Thoracic aorta (tissue), 2 donors: Measurements from ENCODE around the gene PHC2. TPM values are rescaled to one million over a fixed set of nuclear protein-coding genes. Genes with fewer than 3 reads are reported as not detected.

ENCODE experiments used
- ATAC-seq: fragments of 150-250 bp; one replicate; pipeline ENCODE4 v1.8.0; 2017; ENCODE audit warnings: low read depth; ENCODE audit not compliant: insufficient number of reproducible peaks, low FRiP score
- DNase-seq: peaks from one replicate; pipeline ENCODE4 v3.0.0-alpha.2; 2020; ENCODE audit warnings: low spot score
- H3K27ac ChIP-seq, 2 donors: fragments of 200-600 bp; sonication (generic); 1 replicate in 1 of 2; 2 replicates in 1 of 2; pipeline ENCODE4 v1.5.1; 2016; ENCODE audit warnings: mild to moderate bottlenecking in 2 of 2, moderate library complexity in 2 of 2
- H3K27me3 ChIP-seq: fragments of 200-600 bp; sonication (generic); replicated peaks from 2 replicates; pipeline ENCODE4 v1.6.0; 2016; ENCODE audit warnings: mild to moderate bottlenecking; ENCODE audit not compliant: insufficient read depth
- H3K36me3 ChIP-seq: fragments of 200-600 bp; sonication (generic); one replicate; pipeline ENCODE4 v1.5.1; 2016
- H3K4me1 ChIP-seq, 2 donors: fragments of 200-600 bp; sonication (generic); 1 replicate in 1 of 2; 2 replicates in 1 of 2; pipeline versions ENCODE4 v1.5.1 to v1.6.0; 2016; ENCODE audit warnings: low read depth in 2 of 2, mild to moderate bottlenecking in 1 of 2; ENCODE audit not compliant: control insufficient read depth in 1 of 2
- H3K4me3 ChIP-seq: fragments of 200-600 bp; sonication (generic); 2 replicates; pipeline ENCODE4 v1.5.1; 2016; ENCODE audit warnings: mild to moderate bottlenecking
- H3K9me3 ChIP-seq: fragments of 200-600 bp; sonication (generic); 2 replicates; pipeline ENCODE4 v1.5.1; 2016
- CTCF ChIP-seq: fragments of 200-600 bp; sonication (generic); IDR thresholded peaks from one replicate; pipeline ENCODE4 v1.5.1; 2019; ENCODE audit warnings: antibody characterized with exemption
- total RNA-seq, 2 donors: library from RNA; depleted of rRNA; stranded (reverse); fragments of >200 nt; gene quantifications; one replicate each; pipeline versions ENCODE4 v1.1.0 to v1.2.3, GENCODE V29; 2016

Gene PHC2
- total RNA-seq, 2 donors from 2014 or later, result 174 to 238 TPM

DNA sequence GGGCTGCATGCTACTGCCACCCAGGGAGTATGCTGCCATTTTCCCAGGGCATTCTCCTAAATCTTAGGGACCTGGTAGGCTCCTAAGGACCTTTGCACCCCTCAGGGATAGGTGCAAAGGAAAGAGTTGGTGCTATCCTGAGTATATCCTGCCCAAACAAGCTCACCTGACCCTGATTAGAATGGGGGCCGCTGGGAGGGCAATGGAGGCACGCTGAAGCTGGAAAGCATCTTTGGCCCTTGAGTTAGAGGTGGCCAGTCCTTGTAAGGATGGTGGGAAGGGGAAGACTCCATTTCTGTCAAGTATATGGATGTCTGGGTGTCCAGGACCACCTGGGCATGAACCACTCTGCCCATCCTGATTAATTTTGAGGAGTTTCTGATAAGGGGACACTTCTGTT lies 61.1 kb downstream of the PHC2 start:
- TF ChIP-seq CTCF, result no peak
- peaks cover 25 to 32% of the 10 kb centered on the region in 2 donors for H3K4me1 ChIP-seq
- no peaks in the 10 kb centered on the region for H3K27me3 ChIP-seq
- ATAC-seq (no peak), DNase-seq (no peak)
- H3K9me3 ChIP-seq, result no peaks in the 10 kb centered on the region
- no peak overlapping the region for H3K27ac ChIP-seq
- peaks cover 16% of the 10 kb centered on the region for H3K36me3 ChIP-seq
- no peak overlapping the region for H3K4me3 ChIP-seq

- Histone ChIP-seq H3K36me3 (peaks cover 15% of the 10 kb centered on the region), H3K27ac (no peak overlapping the region), H3K27me3 (no peaks in the 10 kb centered on the region), H3K4me3 (no peak overlapping the region), H3K4me1 (peaks cover 30 to 39% of the 10 kb centered on the region in 2 donors), H3K9me3 (no peaks in the 10 kb centered on the region)
- DNase-seq (no peak), ATAC-seq (no peak)
- TF ChIP-seq CTCF, result no peak
Observed at GRCh38 chr1:33369081-33369480, 61.8 kb downstream of the PHC2 start.

GRCh38 chr1:33368431-33368830 lies 62.5 kb downstream of the PHC2 start:
- no peak for ATAC-seq
- peaks cover 36 to 45% of the 10 kb centered on the region in 2 donors for H3K4me1 ChIP-seq
- H3K27ac ChIP-seq, result no peak overlapping the region

DNA sequence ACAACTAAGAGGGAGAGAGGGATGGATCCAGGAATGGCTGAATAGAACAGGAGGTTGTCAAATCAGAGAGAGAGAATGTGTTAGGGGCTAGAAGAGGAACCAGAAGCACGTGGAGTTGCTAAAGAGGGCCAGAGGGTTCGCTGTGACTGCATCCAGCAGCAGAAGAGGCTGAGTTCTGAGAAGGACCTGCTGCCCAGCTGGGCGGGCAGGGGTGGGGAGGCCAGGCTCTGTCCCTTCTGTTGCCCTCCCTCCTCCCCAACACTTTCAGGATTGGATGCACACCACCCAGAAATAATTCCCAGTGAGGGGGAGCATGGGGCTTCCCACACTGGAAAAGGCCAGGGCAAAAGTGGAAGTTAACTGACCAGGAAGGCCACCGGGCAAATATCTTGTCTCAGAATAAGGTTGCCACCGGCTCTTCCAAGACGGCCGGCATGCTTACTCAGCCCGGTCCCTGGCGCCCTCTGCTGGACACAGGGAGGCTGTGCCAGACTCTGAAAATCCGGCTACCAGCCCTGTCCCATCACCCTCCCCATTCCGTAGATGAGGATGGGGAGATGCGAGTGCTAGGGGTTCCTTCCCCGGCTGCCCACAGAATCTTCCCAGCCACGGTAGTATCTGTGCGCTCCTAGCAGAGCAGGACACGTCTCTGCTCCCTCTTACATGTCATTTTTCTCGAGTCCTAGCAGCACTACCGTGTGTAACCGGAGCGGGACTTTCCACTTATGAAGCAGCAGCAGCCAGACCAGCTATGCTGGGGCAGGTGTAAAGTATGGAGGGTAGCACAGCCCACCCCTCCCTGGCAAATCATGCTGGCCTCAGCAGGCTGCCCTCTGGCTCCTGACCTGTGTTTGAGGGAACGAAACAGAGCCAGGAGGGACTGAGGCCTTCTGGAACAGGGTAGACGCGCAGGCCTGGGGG lies 63.1 kb downstream of the PHC2 start:
- DNase-seq (no peak), ATAC-seq (no peak)
- Histone ChIP-seq H3K4me1 (peaks cover 39 to 52% of the 10 kb centered on the region in 2 donors), H3K27ac (peak overlapping the region; percentile 91 to 93), H3K9me3 (no peaks in the 10 kb centered on the region), H3K4me3 (peak overlapping the region; percentile 29), H3K27me3 (no peaks in the 10 kb centered on the region), H3K36me3 (peaks cover 8% of the 10 kb centered on the region)
- TF ChIP-seq CTCF, result peak; percentile 97

More at GRCh38 chr1:33368431-33368830, 62.5 kb downstream of the PHC2 start:
- Histone ChIP-seq H3K4me3 (no peak overlapping the region), H3K36me3 (peaks cover 8% of the 10 kb centered on the region), H3K9me3 (no peaks in the 10 kb centered on the region), H3K27me3 (no peaks in the 10 kb centered on the region)
- no peak for DNase-seq
- no peak for TF ChIP-seq CTCF

GRCh38 chr1:33366762-33367484 lies 64.0 kb downstream of the PHC2 start:
- H3K27ac ChIP-seq, result peak overlapping the region; percentile 91 to 93
- H3K9me3 ChIP-seq, result no peaks in the 10 kb centered on the region
- no peak for TF ChIP-seq CTCF
- no peak overlapping the region for H3K4me3 ChIP-seq
- H3K36me3 ChIP-seq, result peaks cover 6% of the 10 kb centered on the region
- no peaks in the 10 kb centered on the region for H3K27me3 ChIP-seq
- peaks cover 39 to 60% of the 10 kb centered on the region in 2 donors for H3K4me1 ChIP-seq
- ATAC-seq, result no peak
- DNase-seq, result no peak
